Ascending aorta (tissue), 2 donors: ENCODE results near the gene LAMA3. TPM values are rescaled to one million over a fixed set of nuclear protein-coding genes. Genes with fewer than 3 reads are reported as not detected.

Experiments used
- DNase-seq, 2 donors: peaks; one replicate each; pipeline ENCODE4 v3.0.0-alpha.2; 2019; ENCODE audit warnings: low spot score in 2 of 2
- H3K27ac ChIP-seq, 2 donors: fragments of 200-600 bp; sonication (generic); one replicate each; pipeline ENCODE4 v1.5.1; 2016 to 2017; ENCODE audit warnings: mild to moderate bottlenecking in 1 of 2
- H3K27me3 ChIP-seq: fragments of 200-600 bp; sonication (generic); one replicate; pipeline ENCODE4 v1.5.1; 2017
- H3K36me3 ChIP-seq, 2 donors: fragments of 200-600 bp; sonication (generic); one replicate each; pipeline ENCODE4 v1.5.1; 2016
- H3K4me1 ChIP-seq, 2 donors: fragments of 200-600 bp; sonication (generic); one replicate each; pipeline ENCODE4 v1.5.1; 2016 to 2017; ENCODE audit warnings: mild to moderate bottlenecking in 1 of 2
- H3K4me3 ChIP-seq, 2 donors: fragments of 200-600 bp; sonication (generic); one replicate each; pipeline ENCODE4 v1.5.1; 2016 to 2017; ENCODE audit warnings: mild to moderate bottlenecking in 1 of 2
- H3K9me3 ChIP-seq, 2 donors: fragments of 200-600 bp; sonication (generic); one replicate each; pipeline ENCODE4 v1.5.1; 2016
- intact Hi-C: fragments of 100-400 bp; cut with DNase I; formaldehyde crosslinking; loops from one replicate; pipeline ENCODE4 v1.15.1; 2023
- total RNA-seq: library from RNA; depleted of rRNA; stranded (reverse); fragments of >200 nt; gene quantifications from one replicate; pipeline ENCODE4 v1.1.0, GENCODE V29; 2016
- TF ChIP-seq, protein P1 (sequence below), 3 experiments: fragments of 200-600 bp in 2 of 3; fragments of 450-650 bp in 1 of 3; sonication (generic) in 2 of 3; IDR thresholded peaks; one replicate each; pipeline ENCODE4 v1.5.1; 2016 to 2019; ENCODE audit warnings: antibody characterized with exemption in 3 of 3, mild to moderate bottlenecking in 1 of 3, moderate library complexity in 1 of 3

The LAMA3 gene
- total RNA-seq, 1 donor from 2014 or later = 27.2 TPM

GRCh38 chr18:23983112-23983511 is 293.9 kb downstream of the LAMA3 start:
- no peak for DNase-seq
- Histone ChIP-seq H3K4me1 (no peaks in the 10 kb centered on the region), H3K27ac (no peak overlapping the region), H3K36me3 (no peaks in the 10 kb centered on the region), H3K4me3 (no peak overlapping the region), H3K27me3 (no peaks in the 10 kb centered on the region), H3K9me3 (no peaks in the 10 kb centered on the region)
- intact Hi-C loops = no loop called here
- TF ChIP-seq, protein P1, sequence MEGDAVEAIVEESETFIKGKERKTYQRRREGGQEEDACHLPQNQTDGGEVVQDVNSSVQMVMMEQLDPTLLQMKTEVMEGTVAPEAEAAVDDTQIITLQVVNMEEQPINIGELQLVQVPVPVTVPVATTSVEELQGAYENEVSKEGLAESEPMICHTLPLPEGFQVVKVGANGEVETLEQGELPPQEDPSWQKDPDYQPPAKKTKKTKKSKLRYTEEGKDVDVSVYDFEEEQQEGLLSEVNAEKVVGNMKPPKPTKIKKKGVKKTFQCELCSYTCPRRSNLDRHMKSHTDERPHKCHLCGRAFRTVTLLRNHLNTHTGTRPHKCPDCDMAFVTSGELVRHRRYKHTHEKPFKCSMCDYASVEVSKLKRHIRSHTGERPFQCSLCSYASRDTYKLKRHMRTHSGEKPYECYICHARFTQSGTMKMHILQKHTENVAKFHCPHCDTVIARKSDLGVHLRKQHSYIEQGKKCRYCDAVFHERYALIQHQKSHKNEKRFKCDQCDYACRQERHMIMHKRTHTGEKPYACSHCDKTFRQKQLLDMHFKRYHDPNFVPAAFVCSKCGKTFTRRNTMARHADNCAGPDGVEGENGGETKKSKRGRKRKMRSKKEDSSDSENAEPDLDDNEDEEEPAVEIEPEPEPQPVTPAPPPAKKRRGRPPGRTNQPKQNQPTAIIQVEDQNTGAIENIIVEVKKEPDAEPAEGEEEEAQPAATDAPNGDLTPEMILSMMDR (IDR thresholded peaks at IDR 0.05) = no peak

DNA sequence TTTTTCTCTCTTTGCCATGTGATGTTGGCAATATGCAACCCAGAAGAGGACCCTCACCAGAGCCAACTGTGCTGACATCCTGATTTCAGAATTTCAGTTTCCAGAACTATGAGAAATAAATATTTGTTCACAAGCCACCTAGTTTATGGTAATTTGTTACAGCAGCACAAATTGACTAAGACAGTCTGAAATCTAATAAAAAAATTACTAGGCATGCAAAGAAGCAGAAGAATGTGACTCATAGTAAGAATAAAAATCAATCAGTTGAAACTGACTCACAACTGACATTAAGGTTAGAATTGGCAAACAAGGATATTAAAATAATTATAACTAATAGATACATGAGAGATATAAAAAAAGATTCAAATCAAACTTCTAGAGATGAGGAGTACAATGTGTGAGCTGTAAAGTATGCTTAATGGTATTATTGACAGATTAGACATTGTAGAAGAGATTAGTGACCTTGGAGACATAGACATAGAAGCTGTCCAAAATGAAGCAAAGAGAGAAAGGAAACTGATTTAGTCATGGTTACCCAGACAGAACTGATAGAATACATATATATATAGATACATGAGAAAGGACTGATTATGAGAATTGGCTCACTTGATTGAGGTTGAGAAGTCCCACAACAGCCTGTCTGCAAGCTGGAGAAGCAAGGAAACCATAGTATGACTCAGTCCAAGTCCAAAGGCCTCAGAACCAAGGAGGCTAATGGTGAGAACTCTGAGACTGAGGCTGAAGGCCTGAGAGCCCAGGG is 297.5 kb downstream of the LAMA3 start:
- TF ChIP-seq, protein P1 (IDR thresholded peaks at IDR 0.05) = no peak
- H3K9me3 ChIP-seq = no peaks in the 10 kb centered on the region
- H3K36me3 ChIP-seq = no peaks in the 10 kb centered on the region

GRCh38 chr18:23990474-23991410 is 301.5 kb downstream of the LAMA3 start:
- TF ChIP-seq, protein P1 (IDR thresholded peaks at IDR 0.05) = no peak
- Histone ChIP-seq H3K9me3 (no peaks in the 10 kb centered on the region), H3K4me3 (no peak overlapping the region), H3K4me1 (peaks cover 0 to 4% of the 10 kb centered on the region in 2 donors), H3K27me3 (no peaks in the 10 kb centered on the region), H3K36me3 (no peaks in the 10 kb centered on the region), H3K27ac (no peak overlapping the region)
- intact Hi-C loops = no loop called here
- DNase-seq = no peak

More for the DNA sequence above, 297.5 kb downstream of the LAMA3 start:
- no peaks in the 10 kb centered on the region for H3K4me1 ChIP-seq
- intact Hi-C loops = no loop called here
- H3K27ac ChIP-seq = no peak overlapping the region
- DNase-seq = no peak
- no peaks in the 10 kb centered on the region for H3K27me3 ChIP-seq
- no peak overlapping the region for H3K4me3 ChIP-seq

DNA sequence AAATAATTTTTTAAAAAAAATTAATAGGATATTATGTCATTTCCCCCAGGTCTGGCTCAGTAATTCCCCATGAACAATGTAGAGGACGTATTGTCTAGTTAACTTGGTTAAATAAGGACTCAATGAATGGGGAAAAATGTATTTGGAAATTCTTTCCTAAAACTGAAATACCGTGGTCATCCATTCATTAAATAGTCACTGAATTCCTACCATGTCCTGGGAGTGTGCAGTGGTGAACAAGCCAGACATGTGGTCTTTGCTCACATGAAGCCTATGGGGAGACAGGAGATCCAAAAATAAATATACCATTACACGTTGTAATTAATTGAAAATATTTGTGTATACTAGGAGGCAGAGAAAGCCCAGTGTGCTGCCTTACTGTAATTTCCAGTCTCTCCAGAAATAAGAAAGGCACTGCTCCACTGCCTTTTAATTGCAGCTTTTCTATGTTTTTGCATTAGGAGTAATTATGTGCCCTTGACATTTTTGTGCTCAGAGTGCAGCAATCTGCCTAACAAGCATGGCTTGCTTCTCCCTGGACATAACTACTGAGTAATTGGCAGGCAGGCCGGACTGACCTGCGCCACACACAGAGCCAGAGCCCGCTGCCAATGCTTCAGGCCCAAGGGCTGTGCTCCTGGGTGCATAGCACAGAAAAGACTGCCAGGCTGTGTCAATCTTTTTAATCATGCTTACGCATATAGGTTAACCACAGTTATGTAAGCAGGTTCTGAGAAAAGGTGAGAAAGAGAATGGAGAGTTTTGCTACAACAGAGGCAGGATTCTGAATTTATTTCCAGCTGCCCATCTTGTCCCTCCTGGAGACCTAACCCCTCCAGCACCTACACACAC is 303.1 kb downstream of the LAMA3 start:
- Histone ChIP-seq H3K36me3 (no peaks in the 10 kb centered on the region), H3K9me3 (no peaks in the 10 kb centered on the region), H3K27me3 (no peaks in the 10 kb centered on the region), H3K4me3 (no peak overlapping the region), H3K4me1 (peaks cover 0 to 4% of the 10 kb centered on the region in 2 donors), H3K27ac (no peak overlapping the region)
- no peak for DNase-seq
- intact Hi-C loops = no loop called here
- TF ChIP-seq, protein P1 (IDR thresholded peaks at IDR 0.05) = no peak

GRCh38 chr18:23992941-23993280 is 303.7 kb downstream of the LAMA3 start:
- Histone ChIP-seq H3K27ac (no peak overlapping the region), H3K4me1 (peaks cover 0 to 4% of the 10 kb centered on the region in 2 donors), H3K4me3 (no peak overlapping the region), H3K27me3 (no peaks in the 10 kb centered on the region), H3K9me3 (no peaks in the 10 kb centered on the region), H3K36me3 (no peaks in the 10 kb centered on the region)
- no peak for DNase-seq
- intact Hi-C loops = no loop called here
- TF ChIP-seq, protein P1 (IDR thresholded peaks at IDR 0.05) = no peak
